Gastrocnemius medialis (tissue), 4 donors: ENCODE data around the gene SPAAR. TPM values are rescaled to one million over a fixed set of nuclear protein-coding genes. Genes with fewer than 3 reads are reported as not detected.

Experiments
- ATAC-seq, 2 donors: fragments of 150-250 bp; one replicate each; pipeline ENCODE4 v1.9.1; 2016
- DNase-seq, 2 donors: peaks; one replicate each; pipeline ENCODE4 v3.0.0-alpha.2; 2019
- H3K27ac ChIP-seq, 4 donors: fragments of 200-600 bp; sonication (generic); 1 replicate in 1 of 4; 2 replicates in 3 of 4; pipeline ENCODE4 v1.5.1; 2016 to 2018; ENCODE audit warnings: mild to moderate bottlenecking in 2 of 4, moderate library complexity in 1 of 4
- H3K27me3 ChIP-seq, 3 donors: fragments of 200-600 bp; sonication (generic) in 2 of 3; 1 replicate in 1 of 3; 2 replicates in 2 of 3; pipeline versions ENCODE4 v1.5.1 to v1.6.0; 2016 to 2019; ENCODE audit warnings: mild to moderate bottlenecking in 1 of 3, moderate library complexity in 1 of 3
- H3K36me3 ChIP-seq, 2 donors: fragments of 200-600 bp; sonication (generic) in 1 of 2; one replicate each; pipeline ENCODE4 v1.5.1; 2017 to 2018
- H3K4me1 ChIP-seq, 2 donors: fragments of 200-600 bp; sonication (generic) in 1 of 2; one replicate each; pipeline ENCODE4 v1.5.1; 2016 to 2017; ENCODE audit warnings: mild to moderate bottlenecking in 2 of 2
- H3K4me3 ChIP-seq, 4 donors: fragments of 200-600 bp; sonication (generic) in 3 of 4; 1 replicate in 1 of 4; 2 replicates in 3 of 4; pipeline ENCODE4 v1.5.1; 2016 to 2019; ENCODE audit warnings: mild to moderate bottlenecking in 2 of 4
- H3K9me3 ChIP-seq, 3 donors: fragments of 200-600 bp; sonication (generic) in 2 of 3; 1 replicate in 1 of 3; 2 replicates in 2 of 3; pipeline ENCODE4 v1.5.1; 2016 to 2019
- POLR2A ChIP-seq, 2 donors: fragments of 450-650 bp; IDR thresholded peaks; one replicate each; pipeline ENCODE4 v1.6.1; 2017; ENCODE audit warnings: antibody characterized with exemption in 2 of 2, mild to moderate bottlenecking in 2 of 2, moderate library complexity in 2 of 2
- in situ Hi-C, 4 donors: fragments of 200-750 bp; cut with MboI; loops; one replicate each; pipeline versions ENCODE4 v1.15.0 to v1.8.0; 2017; ENCODE audit warnings: low sequenced_read_pairs in 4 of 4
- intact Hi-C: fragments of 100-400 bp; cut with DNase I; formaldehyde crosslinking; loops from one replicate; pipeline ENCODE4 v1.15.1; 2023; ENCODE audit warnings: low total_unique reads
- total RNA-seq, 4 donors: library from RNA; depleted of rRNA; stranded (reverse); fragments of >200 nt; gene quantifications; one replicate each; pipeline versions ENCODE4 v1.1.0 to v1.2.3, GENCODE V29; 2016
- TF ChIP-seq, protein P1 (sequence below), 5 experiments: fragments of 450-650 bp in 3 of 5; fragments of 200-600 bp in 2 of 5; sonication (generic) in 2 of 5; IDR thresholded peaks in 4 of 5; conservative IDR thresholded peaks in 1 of 5; 1 replicate in 4 of 5; 2 replicates in 1 of 5; pipeline ENCODE4 v1.5.1; 2016 to 2019; ENCODE audit warnings: antibody characterized with exemption in 5 of 5, mild to moderate bottlenecking in 3 of 5, moderate library complexity in 3 of 5

Gene SPAAR
- total RNA-seq, 4 donors from 2014 or later: 1.3 to 4.4 (median 2.5) TPM

DNA sequence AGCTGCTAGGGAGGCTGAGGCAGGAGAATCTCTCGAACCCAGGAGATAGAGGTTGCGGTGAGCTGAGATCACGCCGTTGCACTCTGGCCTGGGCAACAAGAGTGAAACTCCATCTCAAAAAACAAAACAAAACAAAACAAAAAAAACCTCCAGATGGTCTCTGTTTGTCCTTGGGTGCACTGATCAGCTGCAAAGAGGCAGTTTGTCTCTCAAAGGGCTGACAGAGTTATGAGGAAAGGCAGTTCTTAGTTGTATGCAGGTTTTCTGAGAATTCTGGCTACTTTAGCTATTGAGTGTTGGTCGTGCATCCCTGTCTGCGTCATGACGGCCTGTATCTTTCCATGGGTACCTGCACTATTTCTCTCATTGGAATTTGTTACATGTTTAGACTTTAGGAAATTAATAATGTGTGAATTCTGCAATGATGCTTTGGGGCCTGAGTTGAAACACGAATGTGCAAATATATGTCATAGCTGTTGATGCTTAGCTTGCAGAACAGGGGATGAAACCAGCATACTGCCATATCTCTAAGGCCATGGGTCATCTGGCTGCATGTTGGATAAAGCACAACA, 30.5 kb downstream of the SPAAR start:
- TF ChIP-seq, protein P1, sequence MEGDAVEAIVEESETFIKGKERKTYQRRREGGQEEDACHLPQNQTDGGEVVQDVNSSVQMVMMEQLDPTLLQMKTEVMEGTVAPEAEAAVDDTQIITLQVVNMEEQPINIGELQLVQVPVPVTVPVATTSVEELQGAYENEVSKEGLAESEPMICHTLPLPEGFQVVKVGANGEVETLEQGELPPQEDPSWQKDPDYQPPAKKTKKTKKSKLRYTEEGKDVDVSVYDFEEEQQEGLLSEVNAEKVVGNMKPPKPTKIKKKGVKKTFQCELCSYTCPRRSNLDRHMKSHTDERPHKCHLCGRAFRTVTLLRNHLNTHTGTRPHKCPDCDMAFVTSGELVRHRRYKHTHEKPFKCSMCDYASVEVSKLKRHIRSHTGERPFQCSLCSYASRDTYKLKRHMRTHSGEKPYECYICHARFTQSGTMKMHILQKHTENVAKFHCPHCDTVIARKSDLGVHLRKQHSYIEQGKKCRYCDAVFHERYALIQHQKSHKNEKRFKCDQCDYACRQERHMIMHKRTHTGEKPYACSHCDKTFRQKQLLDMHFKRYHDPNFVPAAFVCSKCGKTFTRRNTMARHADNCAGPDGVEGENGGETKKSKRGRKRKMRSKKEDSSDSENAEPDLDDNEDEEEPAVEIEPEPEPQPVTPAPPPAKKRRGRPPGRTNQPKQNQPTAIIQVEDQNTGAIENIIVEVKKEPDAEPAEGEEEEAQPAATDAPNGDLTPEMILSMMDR (IDR thresholded peaks at IDR 0.05 in 4 of 5, conservative IDR thresholded peaks at IDR 0.05 in 1 of 5): no peak
- no peak for TF ChIP-seq POLR2A (IDR thresholded peaks at IDR 0.05)
- in situ Hi-C loops: no loop called here

DNA sequence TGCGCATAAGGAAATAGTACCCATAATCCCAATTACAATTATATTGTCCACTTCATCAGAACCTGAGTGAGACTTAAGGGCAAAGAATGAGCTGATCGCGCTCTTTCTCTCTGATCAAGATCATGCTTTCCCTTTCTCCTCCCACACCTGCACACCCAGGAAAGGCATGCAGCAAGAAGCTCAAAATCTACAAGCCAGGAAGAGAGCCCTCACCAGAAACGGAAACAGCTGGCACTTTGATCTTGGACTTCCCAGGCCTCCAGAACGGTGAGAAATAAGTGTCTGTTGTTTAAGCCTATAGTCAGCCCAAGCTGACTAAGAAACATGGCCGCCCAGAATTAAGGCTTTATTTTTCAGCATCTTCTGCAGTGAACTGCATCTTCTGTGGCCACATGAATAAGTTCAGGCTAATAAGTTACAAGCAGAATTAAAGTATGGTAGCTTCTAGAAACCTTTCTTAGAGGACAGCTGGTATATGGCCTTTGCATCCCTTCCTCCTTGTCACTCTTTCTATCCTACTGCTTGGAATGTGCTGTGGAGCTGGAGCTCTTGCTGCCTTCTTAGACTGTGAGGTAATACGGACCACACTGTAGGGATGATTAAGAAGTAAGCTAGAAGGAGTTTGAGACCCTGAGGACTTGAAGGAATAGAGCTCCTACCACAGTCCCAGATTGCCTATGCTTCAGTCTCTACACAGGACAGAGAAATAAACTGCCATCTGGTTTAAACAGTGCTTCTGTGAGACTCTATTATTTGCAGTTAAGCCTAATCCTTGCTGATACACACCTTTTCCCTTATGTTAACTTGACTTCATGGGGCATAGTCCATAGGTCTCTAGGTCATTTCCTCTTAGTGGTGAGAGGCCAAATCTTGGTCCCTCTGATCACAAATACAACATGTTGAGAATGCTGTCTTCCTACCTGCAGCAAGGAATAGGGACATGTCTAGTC, 31.4 kb downstream of the SPAAR start:
- H3K27ac ChIP-seq: no peak overlapping the region
- no peak for ATAC-seq
- intact Hi-C loops: no loop called here

More for the DNA sequence above, 30.5 kb downstream of the SPAAR start:
- Histone ChIP-seq H3K4me3 (no peak overlapping the region), H3K9me3 (no peaks in the 10 kb centered on the region), H3K36me3 (no peaks in the 10 kb centered on the region), H3K27me3 (no peaks in the 10 kb centered on the region), H3K4me1 (no peaks in the 10 kb centered on the region), H3K27ac (no peak overlapping the region)
- intact Hi-C loops: no loop called here
- ATAC-seq (no peak), DNase-seq (no peak)

DNA sequence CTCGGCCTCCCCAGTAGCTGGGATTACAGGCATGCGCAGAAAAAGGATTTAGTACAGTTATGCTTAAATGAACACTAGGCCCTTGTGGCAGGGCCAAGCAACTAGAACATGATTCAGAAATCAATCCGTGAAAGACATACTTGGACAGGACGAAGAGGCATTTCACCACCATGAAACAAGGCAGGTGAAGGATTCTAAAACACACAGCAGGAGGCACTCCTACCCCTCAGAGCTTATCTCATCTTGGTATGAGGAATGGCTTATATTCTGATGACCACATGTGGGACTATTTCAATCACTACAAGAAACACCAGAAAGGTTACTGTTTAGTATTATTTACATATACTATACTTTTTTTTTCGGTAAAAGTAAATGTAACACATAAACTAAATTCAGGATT, 33.0 kb downstream of the SPAAR start:
- Histone ChIP-seq H3K27me3 (no peaks in the 10 kb centered on the region), H3K9me3 (no peaks in the 10 kb centered on the region), H3K4me3 (no peak overlapping the region), H3K36me3 (no peaks in the 10 kb centered on the region), H3K4me1 (peaks cover 6 to 9% of the 10 kb centered on the region in 2 donors), H3K27ac (no peak overlapping the region)
- intact Hi-C loops: no loop called here
- no peak for DNase-seq
- in situ Hi-C loops: no loop called here
- no peak for ATAC-seq
- TF ChIP-seq POLR2A (IDR thresholded peaks at IDR 0.05): no peak
- TF ChIP-seq, protein P1 (IDR thresholded peaks at IDR 0.05 in 4 of 5, conservative IDR thresholded peaks at IDR 0.05 in 1 of 5): no peak

More for the DNA sequence above, 31.4 kb downstream of the SPAAR start:
- no peak for TF ChIP-seq POLR2A (IDR thresholded peaks at IDR 0.05)
- TF ChIP-seq, protein P1 (IDR thresholded peaks at IDR 0.05 in 4 of 5, conservative IDR thresholded peaks at IDR 0.05 in 1 of 5): no peak
- H3K9me3 ChIP-seq: no peaks in the 10 kb centered on the region
- peaks cover 6% of the 10 kb centered on the region in 2 donors for H3K4me1 ChIP-seq
- H3K36me3 ChIP-seq: no peaks in the 10 kb centered on the region
- no peak overlapping the region for H3K4me3 ChIP-seq
- in situ Hi-C loops: no loop called here
- DNase-seq: no peak
- no peaks in the 10 kb centered on the region for H3K27me3 ChIP-seq

DNA sequence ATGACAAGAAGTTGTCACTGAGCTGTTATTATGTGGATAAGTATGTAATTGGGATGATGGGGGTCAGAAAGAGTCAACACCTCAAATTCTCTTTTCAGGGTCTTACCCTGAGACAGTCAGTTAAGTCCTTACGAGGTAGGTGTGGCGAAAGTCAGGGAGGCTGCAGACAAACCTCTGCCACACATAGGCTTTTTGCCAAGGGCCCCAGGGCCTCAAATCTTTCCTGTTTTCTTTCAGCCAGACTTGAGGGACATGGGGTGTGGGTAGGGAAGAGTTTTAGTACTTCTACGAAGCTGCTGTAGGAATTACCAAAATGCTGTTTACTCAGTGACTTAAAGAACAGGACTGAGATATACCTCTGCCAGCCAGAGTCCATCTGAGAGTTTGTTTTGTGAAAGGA, 34.9 kb downstream of the SPAAR start:
- TF ChIP-seq POLR2A (IDR thresholded peaks at IDR 0.05): no peak
- TF ChIP-seq, protein P1 (IDR thresholded peaks at IDR 0.05 in 4 of 5, conservative IDR thresholded peaks at IDR 0.05 in 1 of 5): no peak
- intact Hi-C loops (no loop called here), in situ Hi-C loops (no loop called here)

More for the DNA sequence above, 34.9 kb downstream of the SPAAR start:
- Histone ChIP-seq H3K4me3 (no peak overlapping the region), H3K4me1 (peaks cover 6 to 9% of the 10 kb centered on the region in 2 donors), H3K27me3 (no peaks in the 10 kb centered on the region), H3K9me3 (no peaks in the 10 kb centered on the region), H3K36me3 (no peaks in the 10 kb centered on the region), H3K27ac (no peak overlapping the region)
- ATAC-seq: no peak
- DNase-seq: no peak
